OCI-LY1 (cell line): Measurements from ENCODE around the gene TAF11L6.
"Not testable (repeated sequence)": the region's sequence is repeated elsewhere in the genome, so short reads cannot be mapped to it uniquely, and the experiment has no call there.

Experiments
- H2AFZ ChIP-seq: fragments of 200-600 bp; sonication (generic), shearing (Covaris generic); 2 replicates; pipeline ENCODE4 v1.6.0; 2014; ENCODE audit warnings: antibody characterized with exemption, mild to moderate bottlenecking, low read length
- H3F3A ChIP-seq: fragments of 200-600 bp; sonication (generic), shearing (Covaris generic); 2 replicates; pipeline ENCODE4 v1.6.0; 2014; ENCODE audit warnings: mild to moderate bottlenecking, antibody characterized with exemption, low read length, moderate library complexity; ENCODE audit not compliant: insufficient read depth
- H3K27ac ChIP-seq: fragments of 200-600 bp; sonication (generic); 2 replicates; pipeline ENCODE4 v1.5.1; 2014; ENCODE audit warnings: low read length, mixed run types, mild to moderate bottlenecking, low read depth; ENCODE audit not compliant: poor library complexity, severe bottlenecking
- H3K27me3 ChIP-seq: fragments of 200-600 bp; sonication (generic); 2 replicates; pipeline ENCODE4 v1.6.0; 2014; ENCODE audit warnings: antibody characterized with exemption, mild to moderate bottlenecking, low read length, moderate library complexity; ENCODE audit not compliant: insufficient read depth
- H3K36me3 ChIP-seq: fragments of 200-600 bp; sonication (generic); 2 replicates; pipeline ENCODE4 v1.6.1; 2014; ENCODE audit warnings: mild to moderate bottlenecking, antibody characterized with exemption, low read length, moderate library complexity, mixed read lengths; ENCODE audit not compliant: insufficient read depth
- H3K4me1 ChIP-seq: fragments of 200-600 bp; sonication (generic); 2 replicates; pipeline ENCODE4 v1.5.1; 2014; ENCODE audit warnings: mild to moderate bottlenecking, low read length, moderate library complexity; ENCODE audit not compliant: insufficient read depth, severe bottlenecking
- H3K4me2 ChIP-seq: fragments of 200-600 bp; sonication (generic), shearing (Covaris generic); 2 replicates; pipeline ENCODE4 v1.6.1; 2014; ENCODE audit warnings: low read length
- H3K4me3 ChIP-seq: fragments of 200-600 bp; sonication (generic); 2 replicates; pipeline ENCODE4 v1.5.1; 2014; ENCODE audit warnings: low read length, low read depth, mild to moderate bottlenecking, mixed read lengths; ENCODE audit not compliant: poor library complexity, severe bottlenecking
- H3K79me2 ChIP-seq: fragments of 200-600 bp; shearing (Covaris generic); 2 replicates; pipeline ENCODE4 v1.6.1; 2016; ENCODE audit warnings: mixed run types, low read length, mixed read lengths; ENCODE audit not compliant: insufficient read depth
- H3K9ac ChIP-seq: fragments of 200-600 bp; sonication (generic), shearing (Covaris generic); 2 replicates; pipeline ENCODE4 v1.6.1; 2014; ENCODE audit warnings: mild to moderate bottlenecking, low read length, mixed read lengths
- H3K9me2 ChIP-seq: fragments of 200-600 bp; sonication (generic), shearing (Covaris generic); 2 replicates; pipeline ENCODE4 v1.6.1; 2014; ENCODE audit warnings: low read depth, mild to moderate bottlenecking, low read length, mixed read lengths
- H3K9me3 ChIP-seq: fragments of 200-600 bp; shearing (Covaris generic); 2 replicates; pipeline ENCODE4 v1.6.1; 2014; ENCODE audit warnings: low read length, mixed read lengths
- H4K20me1 ChIP-seq: fragments of 200-600 bp; sonication (generic), shearing (Covaris generic); 2 replicates; pipeline ENCODE4 v1.6.0; 2016; ENCODE audit warnings: mild to moderate bottlenecking, low read length; ENCODE audit not compliant: insufficient read depth
- CTCF ChIP-seq: fragments of 200-600 bp; sonication (generic), shearing (Covaris generic); IDR thresholded peaks from 2 replicates; pipeline ENCODE4 v1.5.1; 2017; ENCODE audit warnings: mild to moderate bottlenecking, antibody characterized with exemption, low read length, moderate library complexity, mixed read lengths
- EZH2 ChIP-seq: fragments of 200-600 bp; sonication (generic), shearing (Covaris generic); IDR thresholded peaks from 2 replicates; pipeline ENCODE4 v1.8.0; 2017; ENCODE audit warnings: borderline replicate concordance, mixed run types, mild to moderate bottlenecking, antibody characterized with exemption, low read length, moderate library complexity, mixed read lengths

TAF11L6 gene

GRCh38 chr5:17487174-17487512, 41.3 kb upstream of the TAF11L6 start:
- Histone ChIP-seq H2AFZ (no peak overlapping the region), H3K36me3 (no peaks in the 10 kb centered on the region), H3K4me3 (no peak overlapping the region), H3K4me1 (no peaks in the 10 kb centered on the region), H3K9me3 (no peaks in the 10 kb centered on the region), H3K4me2 (no peak overlapping the region), H3K27me3 (no peaks in the 10 kb centered on the region), H3K27ac (no peak overlapping the region), H3K79me2 (no peaks in the 10 kb centered on the region), H3K9me2 (no peaks in the 10 kb centered on the region), H4K20me1 (no peaks in the 10 kb centered on the region), H3K9ac (no peak overlapping the region), H3F3A (no peaks in the 10 kb centered on the region)
- TF ChIP-seq EZH2: no peak
- TF ChIP-seq CTCF: no peak

GRCh38 chr5:17491257-17491656, 37.2 kb upstream of the TAF11L6 start:
- H3K4me2 ChIP-seq, H4K20me1 ChIP-seq, H2AFZ ChIP-seq, H3K9me2 ChIP-seq, H3K9me3 ChIP-seq, H3K4me1 ChIP-seq, H3K4me3 ChIP-seq, H3F3A ChIP-seq, H3K27me3 ChIP-seq, H3K9ac ChIP-seq, H3K36me3 ChIP-seq, H3K79me2 ChIP-seq, H3K27ac ChIP-seq: not testable (repeated sequence)

- H3K36me3 ChIP-seq: no peaks in the 10 kb centered on the region
- TF ChIP-seq EZH2 (no peak), CTCF (no peak)
- no peak overlapping the region for H3K4me2 ChIP-seq
- no peaks in the 10 kb centered on the region for H3K79me2 ChIP-seq
- H3K9me3 ChIP-seq: no peaks in the 10 kb centered on the region
- H3F3A ChIP-seq: no peaks in the 10 kb centered on the region
- H2AFZ ChIP-seq: no peak overlapping the region
- H3K9ac ChIP-seq: no peak overlapping the region
- no peaks in the 10 kb centered on the region for H3K4me1 ChIP-seq
- H3K27me3 ChIP-seq: no peaks in the 10 kb centered on the region
- no peaks in the 10 kb centered on the region for H4K20me1 ChIP-seq
- H3K9me2 ChIP-seq: no peaks in the 10 kb centered on the region
- H3K27ac ChIP-seq: no peak overlapping the region
- no peak overlapping the region for H3K4me3 ChIP-seq
Observed at GRCh38 chr5:17492770-17493169, 35.7 kb upstream of the TAF11L6 start.

GRCh38 chr5:17497446-17497845, 31.0 kb upstream of the TAF11L6 start:
- Histone ChIP-seq H3K36me3 (no peaks in the 10 kb centered on the region), H3K4me1 (no peaks in the 10 kb centered on the region), H3K79me2 (no peaks in the 10 kb centered on the region), H4K20me1 (no peaks in the 10 kb centered on the region), H3K9me3 (no peaks in the 10 kb centered on the region), H3F3A (no peaks in the 10 kb centered on the region), H2AFZ (no peak overlapping the region), H3K4me3 (no peak overlapping the region), H3K27me3 (no peaks in the 10 kb centered on the region), H3K9ac (no peak overlapping the region), H3K27ac (no peak overlapping the region), H3K9me2 (no peaks in the 10 kb centered on the region), H3K4me2 (no peak overlapping the region)
- TF ChIP-seq CTCF (no peak), EZH2 (no peak)

- not testable (repeated sequence) for H3K4me1 ChIP-seq, H3K4me2 ChIP-seq, H3K36me3 ChIP-seq, H3K9ac ChIP-seq, H3K9me3 ChIP-seq, H3K9me2 ChIP-seq, H4K20me1 ChIP-seq, H3K79me2 ChIP-seq, H3F3A ChIP-seq, H2AFZ ChIP-seq, H3K4me3 ChIP-seq, H3K27ac ChIP-seq, H3K27me3 ChIP-seq
Observed at GRCh38 chr5:17497931-17498330, 30.5 kb upstream of the TAF11L6 start, which contains the start of gene TAF11L2. TSS of gene TAF11L2 (plus strand) at chr5:17498231.
